GM19240 (cell line): ENCODE results near the gene ELF1.
"Not testable (repeated sequence)": the region's sequence is repeated elsewhere in the genome, so short reads cannot be mapped to it uniquely, and the experiment has no call there.

Source experiments
- DNase-seq: peaks from one replicate; pipeline ENCODE4 v3.0.0; 2011; ENCODE audit warnings: low spot score; ENCODE audit not compliant: insufficient read length

Gene ELF1

DNA sequence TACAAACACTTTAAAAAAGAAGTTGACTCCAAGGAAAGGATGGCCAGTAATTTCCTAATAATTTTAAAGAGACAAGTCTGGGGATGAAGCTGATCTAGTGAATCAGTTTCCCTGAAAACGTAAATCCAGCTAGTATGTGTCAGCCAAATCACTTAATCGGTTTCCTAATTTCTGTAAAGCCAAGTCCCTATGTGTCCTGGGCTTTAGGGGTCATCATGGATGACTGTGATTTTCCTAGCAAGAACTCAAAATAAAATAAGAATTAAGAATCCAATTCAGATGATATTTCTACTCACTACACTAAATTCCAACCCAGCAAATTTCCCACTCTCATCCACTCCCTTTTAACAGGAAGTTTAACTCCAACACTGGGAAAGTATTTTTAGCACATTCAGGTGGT is 35.9 kb downstream of the ELF1 start:
- DNase-seq: no peak

DNA sequence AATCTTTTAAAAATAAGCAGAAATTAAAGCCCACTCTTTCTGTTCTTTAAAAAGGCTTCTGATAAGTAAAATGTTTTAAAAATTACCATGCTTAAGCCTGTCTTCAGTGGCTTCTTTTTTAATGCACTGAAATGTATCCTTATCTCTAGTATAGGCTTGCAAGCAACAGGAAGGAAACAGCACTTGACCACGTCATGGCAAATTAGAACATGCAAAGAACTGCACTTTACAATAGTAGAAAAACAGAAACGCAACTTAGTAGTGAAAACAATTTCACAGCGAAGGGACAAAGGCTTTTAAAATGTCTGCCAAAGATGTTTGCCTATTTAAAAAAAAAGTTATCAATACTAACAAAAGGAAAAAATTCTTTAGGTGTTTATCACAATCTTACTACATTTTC is 36.3 kb downstream of the ELF1 start:
- DNase-seq: no peak

DNA sequence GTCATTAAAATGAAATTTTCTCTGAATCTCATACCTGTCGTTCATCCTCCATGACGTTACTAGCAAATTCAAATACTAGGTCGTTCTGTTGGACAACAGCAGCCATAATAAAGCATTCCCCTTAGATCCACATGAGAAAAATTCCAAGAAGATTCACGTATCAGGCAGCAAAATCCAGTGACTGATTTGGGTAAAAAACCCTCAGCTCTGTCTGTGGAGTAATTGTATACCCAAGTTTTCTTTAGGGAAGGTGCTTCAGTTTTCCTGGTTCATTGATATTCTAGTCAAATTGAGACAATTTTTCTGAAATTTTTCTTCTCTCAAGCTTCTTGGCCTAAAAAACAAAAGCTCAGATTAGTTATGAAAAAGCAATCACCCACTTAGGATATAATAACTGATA is 37.2 kb downstream of the ELF1 start:
- DNase-seq: no peak

DNA sequence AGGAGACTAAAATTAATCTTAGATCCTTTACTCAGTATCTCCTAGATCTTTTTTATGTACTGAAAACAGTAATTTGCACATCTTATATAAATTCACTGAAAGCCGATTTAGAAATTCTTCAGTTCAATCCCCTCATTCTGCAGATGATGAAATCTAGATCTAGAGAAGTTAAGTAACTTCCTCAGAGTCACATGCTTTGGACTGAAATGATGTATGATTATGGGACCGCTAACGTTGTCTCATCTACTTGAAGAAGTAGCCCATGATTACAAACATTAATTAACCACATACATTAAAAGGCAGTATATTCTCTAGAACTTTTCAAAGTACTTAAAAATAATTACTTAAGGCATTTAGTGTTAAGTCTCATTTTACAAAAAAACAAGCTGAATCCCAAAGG is 37.8 kb downstream of the ELF1 start:
- DNase-seq: no peak

DNA sequence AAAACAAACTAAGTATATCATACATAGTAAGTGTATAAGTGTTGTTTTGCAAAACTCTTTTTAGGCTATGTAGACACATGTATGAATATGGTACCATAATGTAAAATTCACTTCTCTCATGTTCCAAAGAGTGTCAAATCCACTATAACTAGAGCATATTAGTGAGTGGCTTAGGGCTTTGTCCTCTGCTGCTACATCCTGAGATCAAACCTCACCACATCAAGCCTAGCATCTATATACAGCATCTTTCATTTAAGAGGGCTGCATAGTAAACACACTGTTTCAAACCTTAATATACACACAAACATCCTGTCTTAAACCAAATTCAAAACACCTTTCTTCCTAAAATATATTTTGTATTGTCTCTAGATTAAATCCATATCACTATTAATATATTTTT is 38.7 kb downstream of the ELF1 start:
- DNase-seq: no peak

DNA sequence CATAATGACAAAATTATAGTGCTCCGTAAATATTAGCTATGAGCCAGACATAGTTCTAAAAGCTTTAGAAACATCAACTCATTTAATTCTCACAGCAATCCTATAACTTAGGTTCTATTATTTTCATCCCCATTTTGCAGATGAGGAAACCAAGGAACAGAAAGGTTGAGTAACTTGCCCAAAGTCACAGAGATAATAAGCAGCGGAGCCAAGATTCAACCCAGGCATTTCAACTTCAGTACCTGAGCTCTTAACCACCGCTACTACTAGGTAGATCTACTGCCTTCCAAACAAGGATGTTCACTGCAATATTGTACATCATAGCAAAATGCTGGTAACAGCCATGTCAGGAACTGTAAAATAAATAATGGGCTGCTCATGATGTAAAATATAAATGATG is 39.9 kb downstream of the ELF1 start:
- no peak for DNase-seq

DNA sequence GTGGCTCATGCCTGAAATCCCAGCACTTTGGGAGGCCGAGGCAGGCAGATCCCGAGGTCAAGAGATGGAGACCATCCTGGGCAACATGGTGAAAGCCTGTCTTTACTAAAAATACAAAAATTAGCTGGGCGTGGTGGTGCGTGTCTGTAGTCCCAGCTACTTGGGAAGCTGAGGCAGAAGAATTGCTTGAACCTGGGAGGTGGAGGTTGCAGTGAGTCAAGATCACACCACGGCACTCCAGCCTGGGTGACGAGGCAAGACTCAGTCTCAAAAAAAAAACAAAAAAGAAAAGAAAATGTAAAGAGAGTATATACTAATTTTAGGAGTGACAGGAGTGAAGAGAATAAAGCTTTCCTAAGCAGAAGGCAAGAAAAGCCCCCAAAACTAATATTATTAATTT is 41.0 kb downstream of the ELF1 start:
- DNase-seq: not testable (repeated sequence)

DNA sequence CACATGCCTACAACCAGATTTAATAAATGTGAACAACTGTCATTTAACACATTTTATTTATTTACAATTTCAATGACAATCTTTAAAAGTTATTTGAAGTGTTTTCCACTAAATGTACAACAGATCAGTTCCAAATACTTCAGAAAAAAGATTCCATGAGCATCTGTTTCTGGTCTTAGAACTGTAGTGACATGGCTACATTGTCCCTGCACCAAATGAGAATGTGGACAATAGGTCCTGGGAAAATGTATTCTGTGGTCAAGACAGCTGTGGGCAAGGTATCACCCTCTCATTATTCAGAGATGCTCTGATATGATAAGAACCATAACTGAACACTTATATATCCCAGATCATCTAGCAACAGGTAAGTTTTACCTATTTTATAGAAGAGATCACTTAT is 43.7 kb downstream of the ELF1 start:
- DNase-seq: no peak

DNA sequence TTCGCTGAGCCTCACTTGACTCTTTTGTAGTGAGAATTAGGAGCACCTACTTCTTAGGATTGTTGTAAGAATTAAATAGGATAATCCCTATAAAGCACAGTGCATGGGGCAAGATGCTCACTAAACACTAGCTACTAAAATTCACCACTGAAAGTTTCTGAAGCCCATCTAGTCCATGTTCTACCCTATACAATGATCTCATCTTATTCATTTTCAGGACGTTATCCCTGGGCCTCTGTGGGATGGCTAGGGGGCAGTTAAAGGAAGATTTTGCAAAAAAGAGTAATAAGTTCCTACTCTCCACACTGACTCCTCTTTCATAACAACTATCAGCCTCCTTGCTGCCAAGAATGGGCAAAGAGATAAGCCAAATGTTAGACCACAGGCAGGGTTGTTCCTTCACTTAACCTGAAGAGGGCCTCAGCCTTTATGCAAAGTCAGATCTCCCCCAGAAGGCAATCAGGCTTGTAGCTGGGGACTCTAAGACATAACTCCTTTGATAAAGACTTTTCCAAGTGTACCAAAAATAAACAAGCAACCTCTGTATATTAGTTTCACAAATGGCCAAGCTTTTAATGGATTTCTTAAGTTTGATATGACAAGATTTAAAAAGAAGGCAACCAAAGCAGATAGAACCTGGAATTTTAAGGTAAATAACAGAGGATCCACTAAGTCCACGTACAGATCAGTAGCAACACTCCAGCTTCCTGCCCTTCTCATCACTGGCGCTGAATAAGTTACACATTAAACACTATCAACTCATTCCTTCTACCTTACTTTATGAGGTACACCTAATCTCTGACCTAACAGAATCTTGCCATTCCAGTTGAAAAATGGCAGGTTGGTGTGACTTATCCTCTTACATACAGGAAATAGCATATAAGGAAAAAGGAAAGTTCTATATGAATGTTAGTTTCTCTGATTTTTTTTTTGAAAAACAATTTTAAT is 44.4 kb downstream of the ELF1 start:
- no peak for DNase-seq

DNA sequence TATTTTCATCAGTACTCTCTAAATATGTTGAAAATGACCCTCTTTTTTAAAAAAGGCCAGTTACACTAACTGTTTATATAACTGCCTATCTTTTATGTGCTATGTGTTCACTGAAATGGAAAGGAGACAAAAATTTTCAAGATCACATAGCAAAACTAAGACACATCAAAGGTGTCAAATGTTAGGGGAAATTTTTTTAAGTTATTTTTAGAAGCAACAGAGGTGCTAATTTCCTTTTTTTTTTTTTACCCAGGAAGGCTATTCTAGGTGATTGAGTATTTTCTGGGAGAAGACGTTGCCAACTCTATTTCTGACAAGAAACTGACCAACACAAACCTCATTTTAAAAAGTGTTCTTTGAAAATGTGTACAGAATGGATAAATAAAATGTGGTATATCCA is 45.7 kb downstream of the ELF1 start:
- no peak for DNase-seq

DNA sequence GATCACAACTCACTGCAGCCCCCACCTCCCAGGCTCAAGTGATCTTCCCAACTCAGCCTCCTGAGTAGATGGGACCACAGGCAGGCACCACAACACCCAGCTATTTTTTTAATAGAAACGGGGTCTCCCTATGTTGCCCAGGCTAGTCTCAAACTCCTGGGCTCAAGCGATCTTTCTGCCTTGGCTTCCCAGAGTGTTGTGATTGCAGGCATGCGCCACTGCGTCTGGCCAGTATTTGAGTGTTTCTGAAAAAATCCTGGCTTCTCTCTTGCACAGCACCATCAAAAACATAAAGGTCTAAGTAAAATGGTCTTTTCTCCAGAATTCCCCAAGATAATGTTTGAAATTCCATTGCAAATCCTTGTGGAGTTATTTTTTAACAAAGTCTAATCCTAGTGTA is 47.8 kb downstream of the ELF1 start:
- no peak for DNase-seq

DNA sequence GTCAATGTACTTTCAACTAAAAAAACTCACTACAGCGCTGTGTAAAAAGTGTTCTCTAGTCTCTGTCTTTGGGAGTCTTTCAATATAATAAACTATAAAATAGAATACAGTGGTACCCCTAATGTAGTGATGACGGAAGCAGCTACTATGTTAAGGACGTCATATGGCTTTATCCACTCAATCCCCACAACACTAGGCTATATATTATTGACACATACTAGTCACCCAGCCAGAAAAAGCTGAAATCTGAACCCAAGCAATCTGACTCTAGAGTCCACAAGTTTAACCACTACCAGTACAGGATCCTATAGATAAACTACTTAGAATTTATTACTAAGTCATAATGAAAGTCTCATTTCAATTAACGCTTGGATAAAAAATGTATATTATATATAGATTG is 48.3 kb downstream of the ELF1 start:
- no peak for DNase-seq

DNA sequence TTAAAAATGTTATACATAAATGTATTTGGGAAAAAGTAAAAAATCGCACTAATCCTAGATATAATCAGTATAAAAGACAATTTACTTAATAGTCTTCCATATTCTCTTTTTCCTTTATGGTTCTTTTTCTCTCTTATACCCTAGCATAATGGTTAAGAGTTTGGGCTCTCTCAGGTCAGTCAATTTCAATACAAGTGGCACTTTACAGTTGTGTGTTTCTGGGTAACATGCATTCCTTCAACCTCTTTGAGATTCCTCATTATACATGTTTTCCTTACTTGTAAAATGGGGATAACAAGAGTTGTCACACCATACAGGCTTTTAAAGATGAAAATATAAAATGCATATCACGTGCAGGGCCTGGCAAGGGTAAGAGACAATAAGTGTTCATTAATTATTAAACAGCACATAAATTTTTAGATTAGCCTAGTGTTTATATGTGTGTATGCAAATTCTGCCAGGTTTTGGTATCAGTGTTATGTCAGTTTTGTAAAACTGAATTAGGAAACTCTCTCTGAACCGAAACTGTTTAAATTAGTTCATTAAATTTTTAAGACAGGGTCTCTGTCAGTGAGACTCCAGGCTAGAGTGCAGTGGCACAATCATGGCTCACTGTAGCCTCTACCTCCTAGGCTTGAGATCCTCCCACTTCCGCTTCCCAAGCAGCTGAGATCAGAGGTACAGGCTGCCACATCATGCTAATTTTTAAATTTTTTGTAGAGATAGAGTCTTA is 49.8 kb downstream of the ELF1 start:
- no peak for DNase-seq

DNA sequence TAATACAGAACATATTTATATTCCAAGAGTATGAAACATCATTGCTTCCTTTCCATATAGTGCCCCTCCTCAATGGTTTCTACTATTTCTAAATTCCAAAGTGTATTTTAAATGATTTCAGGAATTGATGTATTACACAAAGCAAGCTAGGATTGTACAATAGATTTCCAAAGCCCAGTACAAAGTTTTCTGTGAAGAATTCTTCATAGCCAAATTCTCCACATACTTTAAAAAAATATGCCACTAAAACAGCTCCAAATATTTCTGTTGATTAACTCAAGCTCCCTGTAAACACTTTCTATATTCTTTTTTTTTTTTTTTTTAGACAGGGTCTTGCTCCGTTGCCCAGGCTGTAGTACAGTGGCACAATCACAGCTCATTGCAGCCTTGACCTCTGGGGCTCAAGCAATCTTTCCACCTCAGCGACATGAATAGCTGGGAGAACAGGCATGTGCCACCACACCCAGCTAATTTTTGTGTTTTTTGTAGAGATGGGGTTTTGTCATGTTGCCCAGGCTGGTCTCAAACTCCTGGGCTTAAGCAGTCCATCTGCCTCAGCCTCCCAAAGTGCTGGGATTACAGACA is 50.6 kb downstream of the ELF1 start:
- DNase-seq: no peak

DNA sequence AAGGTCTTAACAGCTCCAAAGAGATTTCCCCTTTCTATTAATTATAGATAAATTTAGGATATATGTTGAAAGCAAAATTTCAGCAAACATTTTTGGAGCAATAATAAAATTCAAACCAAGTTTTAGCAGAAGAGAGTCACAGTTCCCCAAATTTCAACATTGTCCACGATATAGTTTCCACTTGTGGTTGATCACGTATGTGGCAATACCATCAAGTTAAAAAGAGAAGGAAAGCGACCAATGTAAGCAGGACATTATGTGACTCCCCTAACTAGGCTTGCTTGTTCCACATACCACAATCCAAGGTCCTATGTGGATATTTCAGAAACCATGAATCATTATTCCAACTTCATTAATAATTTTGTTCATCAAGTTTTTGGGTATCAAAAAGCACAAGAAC is 52.8 kb downstream of the ELF1 start:
- no peak for DNase-seq

DNA sequence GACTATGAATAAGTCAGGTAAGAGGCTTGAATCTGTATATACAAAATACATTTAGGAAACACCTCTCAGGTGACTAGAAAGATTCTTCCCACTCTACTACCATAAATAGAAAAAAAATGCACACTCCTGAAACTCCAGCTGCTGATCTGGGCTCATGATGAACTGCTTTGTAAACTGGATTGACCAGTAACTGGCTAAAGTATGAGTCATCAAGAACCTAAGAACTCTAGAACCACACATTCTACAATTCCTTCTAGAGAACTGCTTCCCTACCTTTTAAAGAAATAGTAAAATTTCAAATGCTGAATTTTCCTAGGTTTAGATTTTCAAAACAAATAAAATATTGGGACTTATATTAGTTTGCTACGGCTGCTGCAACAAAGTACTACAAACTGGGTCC is 55.2 kb downstream of the ELF1 start:
- no peak for DNase-seq

DNA sequence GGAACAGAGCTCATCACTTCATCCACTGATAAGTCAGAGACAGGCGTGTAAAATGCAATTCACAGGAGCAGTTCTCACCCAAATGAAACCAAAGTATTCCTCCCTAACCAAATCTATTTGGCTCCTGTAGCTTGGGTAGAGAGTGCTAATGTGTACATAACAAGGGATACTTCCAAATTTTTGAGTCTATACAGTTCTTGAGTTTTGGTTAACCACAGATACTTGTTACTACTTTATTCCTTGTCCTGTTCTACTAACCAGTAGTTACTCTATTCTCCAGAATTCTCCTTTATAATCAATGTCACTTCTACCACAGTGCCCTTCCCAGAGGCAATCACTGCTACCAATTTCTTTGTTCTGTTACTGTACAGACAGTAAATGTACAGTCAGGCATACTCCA is 57.3 kb downstream of the ELF1 start:
- DNase-seq: no peak

DNA sequence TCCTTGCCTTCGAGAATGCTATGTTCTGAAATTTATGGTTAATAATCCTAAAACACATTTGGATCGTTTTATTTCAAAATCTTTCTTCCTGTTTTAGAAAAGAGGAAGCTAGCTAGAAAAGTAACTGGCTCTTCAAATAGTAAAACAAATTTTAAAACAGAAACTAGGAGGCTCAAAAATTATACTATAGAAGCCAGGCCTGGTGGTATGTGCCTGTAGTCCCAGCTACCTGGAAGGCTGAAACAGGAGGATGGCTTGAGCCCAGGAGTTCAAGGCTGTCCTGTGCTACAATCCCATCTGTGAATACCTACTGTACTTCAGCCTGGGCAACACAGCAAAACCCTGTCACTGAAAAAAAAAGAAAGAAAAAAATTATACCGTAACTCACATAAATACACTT is 57.9 kb downstream of the ELF1 start:
- DNase-seq: no peak

DNA sequence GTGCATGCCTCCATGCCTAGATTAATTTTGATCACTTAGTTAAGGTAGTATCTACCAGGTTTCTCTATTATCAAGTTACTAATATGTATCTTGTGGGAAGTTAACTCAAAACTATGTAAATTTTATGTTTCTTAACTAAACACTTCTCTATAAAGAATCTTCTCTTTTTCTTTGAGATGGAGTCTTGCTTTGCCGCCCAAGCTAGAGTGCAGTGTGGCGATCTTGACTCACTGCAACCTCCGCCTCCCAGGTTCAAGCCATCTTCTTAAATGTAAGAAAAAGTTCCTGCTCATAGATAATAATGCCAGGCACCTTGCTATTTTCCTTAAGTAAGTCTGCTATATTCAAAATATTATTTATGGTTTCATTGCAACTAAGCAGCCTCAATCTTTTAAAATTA is 58.4 kb downstream of the ELF1 start:
- no peak for DNase-seq

DNA sequence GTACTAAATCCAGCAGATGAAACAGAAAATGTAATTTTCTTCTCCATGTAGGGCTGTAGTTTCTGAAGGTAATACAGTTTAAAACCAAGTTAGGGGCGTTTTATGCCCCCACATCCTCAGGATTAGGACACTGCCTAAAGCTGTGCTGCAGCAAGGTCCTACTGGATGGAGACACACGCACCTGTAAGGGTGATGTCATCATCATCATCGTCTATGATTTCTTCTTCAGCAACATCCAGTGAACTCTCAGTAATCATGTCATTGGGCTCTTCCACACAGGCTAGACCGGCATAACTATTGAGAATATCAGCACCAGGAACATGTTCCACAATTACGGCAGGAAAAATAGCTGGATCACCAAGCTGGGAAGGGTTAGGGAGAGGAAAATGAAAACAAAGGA is 60.5 kb downstream of the ELF1 start:
- DNase-seq: no peak

DNA sequence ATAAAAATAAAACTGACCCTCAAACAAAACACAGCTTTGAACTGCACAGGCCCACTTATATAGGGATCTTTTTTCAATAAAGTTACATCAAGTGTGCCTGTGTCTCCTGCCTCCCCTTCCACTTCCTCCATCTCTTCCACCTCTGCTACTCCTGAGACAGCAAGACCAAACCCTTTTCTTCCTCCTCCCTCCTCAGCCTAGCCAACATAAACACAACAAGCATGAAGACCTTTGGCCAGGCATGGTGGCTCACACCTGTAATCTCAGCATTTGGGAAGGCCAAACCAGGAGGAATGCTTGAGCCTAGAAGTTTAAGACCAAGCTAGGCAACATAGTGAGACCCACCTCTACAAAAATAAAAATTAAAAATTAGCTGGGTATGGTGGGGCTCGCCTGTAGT is 72.6 kb downstream of the ELF1 start:
- no peak for DNase-seq

DNA sequence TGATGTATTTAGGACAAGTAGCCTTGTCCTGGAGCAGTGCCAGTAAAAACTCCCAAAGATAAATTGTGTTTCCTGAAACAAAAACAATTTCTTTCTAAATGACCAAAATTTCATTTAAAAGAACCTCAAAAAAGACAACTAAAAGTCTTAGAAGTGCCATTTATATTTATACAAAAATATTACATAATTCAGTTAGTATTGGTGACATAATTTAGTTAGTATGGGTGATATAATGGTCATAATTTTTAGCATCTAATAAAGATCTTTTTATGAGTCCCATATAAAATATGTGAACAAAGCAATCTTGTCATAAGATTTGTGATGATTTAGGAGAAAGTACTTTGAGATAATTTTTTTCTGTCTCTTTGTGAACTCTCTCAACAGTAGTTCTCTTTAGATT is 76.0 kb downstream of the ELF1 start:
- DNase-seq: no peak

DNA sequence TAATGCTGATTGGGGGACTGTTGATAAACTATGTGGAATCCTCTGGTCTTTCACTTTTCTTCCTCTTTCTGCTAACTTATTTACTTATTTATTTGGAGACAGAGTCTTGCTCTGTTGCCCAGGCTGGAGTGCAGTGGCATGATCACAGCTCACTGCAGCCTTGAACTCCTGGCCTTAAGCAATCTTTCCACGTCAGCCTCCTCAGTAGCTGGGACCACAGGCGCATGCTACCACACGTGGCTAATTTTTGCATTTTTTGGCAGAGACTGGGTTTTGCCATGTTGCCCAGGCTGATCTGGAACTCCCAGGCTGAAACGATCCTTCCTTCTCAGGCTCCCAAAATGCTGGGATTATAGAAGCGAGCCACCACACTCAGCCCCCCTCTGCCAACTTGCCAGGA is 77.5 kb downstream of the ELF1 start:
- no peak for DNase-seq
